ENCODE measurements around the gene CNTNAP5.

CNTNAP5 gene

DNA sequence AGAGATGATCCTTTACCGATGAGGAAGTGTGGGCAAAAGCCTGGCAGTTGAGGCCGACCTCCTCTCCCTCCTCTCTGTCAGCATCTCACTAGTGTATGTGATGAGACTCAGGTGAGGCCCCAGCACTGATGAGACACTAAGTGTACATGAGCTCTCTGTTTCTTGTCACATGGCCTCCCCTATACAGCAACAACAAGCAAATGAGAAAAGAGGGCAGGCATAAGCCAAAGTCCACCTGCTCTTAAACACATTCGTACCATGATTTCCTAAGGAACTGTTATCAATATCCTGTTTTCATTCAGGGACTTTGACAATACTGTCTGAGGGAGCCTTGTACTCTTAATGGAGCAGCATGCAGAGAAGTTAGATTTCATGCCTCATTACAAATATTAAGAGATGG is 113.0 kb downstream of the CNTNAP5 start:
- Histone ChIP-seq H3K36me3 (replicated peaks) (no peaks in the 10 kb centered on the region), H3K27me3 (replicated peaks) (no peaks in the 10 kb centered on the region), H3K27ac (no peak overlapping the region), H3K4me3 (ENCODE audit: low read depth, low read length) (no peak overlapping the region)
- TF ChIP-seq, protein P1, sequence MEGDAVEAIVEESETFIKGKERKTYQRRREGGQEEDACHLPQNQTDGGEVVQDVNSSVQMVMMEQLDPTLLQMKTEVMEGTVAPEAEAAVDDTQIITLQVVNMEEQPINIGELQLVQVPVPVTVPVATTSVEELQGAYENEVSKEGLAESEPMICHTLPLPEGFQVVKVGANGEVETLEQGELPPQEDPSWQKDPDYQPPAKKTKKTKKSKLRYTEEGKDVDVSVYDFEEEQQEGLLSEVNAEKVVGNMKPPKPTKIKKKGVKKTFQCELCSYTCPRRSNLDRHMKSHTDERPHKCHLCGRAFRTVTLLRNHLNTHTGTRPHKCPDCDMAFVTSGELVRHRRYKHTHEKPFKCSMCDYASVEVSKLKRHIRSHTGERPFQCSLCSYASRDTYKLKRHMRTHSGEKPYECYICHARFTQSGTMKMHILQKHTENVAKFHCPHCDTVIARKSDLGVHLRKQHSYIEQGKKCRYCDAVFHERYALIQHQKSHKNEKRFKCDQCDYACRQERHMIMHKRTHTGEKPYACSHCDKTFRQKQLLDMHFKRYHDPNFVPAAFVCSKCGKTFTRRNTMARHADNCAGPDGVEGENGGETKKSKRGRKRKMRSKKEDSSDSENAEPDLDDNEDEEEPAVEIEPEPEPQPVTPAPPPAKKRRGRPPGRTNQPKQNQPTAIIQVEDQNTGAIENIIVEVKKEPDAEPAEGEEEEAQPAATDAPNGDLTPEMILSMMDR (IDR thresholded peaks at IDR 0.05; ENCODE audit: low read depth, low read length, missing control alignments), result no peak
- no peak for DNase-seq
- in situ Hi-C loops (cut with HindIII; ENCODE audit: low pct_ligation_motif_present, low sequenced_read_pairs), result no loop called here

GRCh38 chr2:124145982-124146381 is 120.9 kb downstream of the CNTNAP5 start:
- DNase-seq, result no peak
- Histone ChIP-seq H3K36me3 (replicated peaks) (no peaks in the 10 kb centered on the region), H3K4me3 (ENCODE audit: low read depth, low read length) (no peak overlapping the region), H3K27me3 (replicated peaks) (no peaks in the 10 kb centered on the region), H3K27ac (no peak overlapping the region)
- TF ChIP-seq, protein P1 (IDR thresholded peaks at IDR 0.05; ENCODE audit: low read depth, low read length, missing control alignments), result no peak
- in situ Hi-C loops (cut with HindIII; ENCODE audit: low pct_ligation_motif_present, low sequenced_read_pairs), result no loop called here

DNA sequence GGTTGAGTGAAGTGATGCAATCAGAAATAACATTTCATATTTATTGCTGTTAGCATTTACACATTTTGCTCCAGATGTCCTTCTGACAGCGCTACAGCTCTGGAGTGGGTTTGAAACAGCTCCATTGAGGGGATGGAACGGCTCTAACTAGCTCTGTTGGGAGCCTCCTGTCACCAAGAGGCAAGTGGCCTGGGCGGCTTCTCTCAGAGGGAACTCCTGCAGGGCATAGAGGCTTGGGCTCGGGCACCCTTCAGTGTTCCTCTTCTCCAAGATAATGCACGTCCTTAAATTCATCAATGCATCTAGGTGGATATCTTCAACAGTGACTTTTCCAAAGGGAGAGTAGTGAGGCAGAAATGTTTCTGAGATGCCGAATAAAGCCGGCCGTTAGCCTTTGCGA is 122.5 kb downstream of the CNTNAP5 start:
- in situ Hi-C loops (cut with HindIII; ENCODE audit: low pct_ligation_motif_present, low sequenced_read_pairs), result no loop called here
- DNase-seq, result no peak
- Histone ChIP-seq H3K27me3 (replicated peaks) (no peaks in the 10 kb centered on the region), H3K4me3 (ENCODE audit: low read depth, low read length) (no peak overlapping the region), H3K36me3 (replicated peaks) (no peaks in the 10 kb centered on the region), H3K27ac (no peak overlapping the region)
- TF ChIP-seq, protein P1 (IDR thresholded peaks at IDR 0.05; ENCODE audit: low read depth, low read length, missing control alignments), result no peak

DNA sequence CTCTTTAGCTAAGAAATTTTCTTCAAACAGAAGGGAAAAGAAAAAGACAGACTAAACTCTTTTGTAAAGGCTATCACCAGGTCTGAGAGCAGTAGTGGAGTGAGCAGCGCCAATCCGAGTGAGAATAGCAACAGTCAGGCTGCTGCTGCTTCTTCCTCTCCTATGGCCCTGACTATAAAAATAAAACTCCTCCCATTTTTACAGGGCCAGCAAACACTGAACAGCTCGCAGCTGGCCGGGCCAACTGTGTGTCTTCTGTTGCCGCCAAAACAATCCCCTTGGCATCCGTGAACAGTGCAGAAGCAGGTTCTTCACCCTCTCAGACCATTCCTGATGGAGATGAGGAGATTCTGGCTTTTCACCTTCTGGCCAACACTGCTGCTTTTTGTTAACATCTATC is 124.5 kb downstream of the CNTNAP5 start:
- H3K36me3 ChIP-seq (replicated peaks), result no peaks in the 10 kb centered on the region
- in situ Hi-C loops (cut with HindIII; ENCODE audit: low pct_ligation_motif_present, low sequenced_read_pairs), result no loop called here
- DNase-seq, result no peak
- no peak overlapping the region for H3K4me3 ChIP-seq (ENCODE audit: low read depth, low read length)
- H3K27me3 ChIP-seq (replicated peaks), result no peaks in the 10 kb centered on the region
- TF ChIP-seq, protein P1 (IDR thresholded peaks at IDR 0.05; ENCODE audit: low read depth, low read length, missing control alignments), result no peak
- no peak overlapping the region for H3K27ac ChIP-seq

DNA sequence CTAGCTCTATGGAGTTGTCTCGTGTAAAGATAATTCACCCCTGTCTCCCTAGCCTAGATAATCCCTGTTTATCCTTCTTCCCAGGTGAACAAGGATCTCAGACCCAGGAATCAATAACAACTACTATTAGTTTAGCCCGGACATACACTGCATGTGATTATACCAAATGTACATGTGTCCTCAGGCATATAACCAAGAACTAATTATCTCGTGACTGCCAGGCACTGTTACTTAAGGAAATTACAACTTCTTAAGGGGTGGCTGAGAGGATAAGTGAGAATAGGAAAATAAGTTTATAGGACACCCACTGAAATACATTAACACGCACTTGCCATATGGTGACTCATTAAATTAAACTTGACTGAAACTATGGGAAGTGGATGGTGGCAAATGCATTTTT is 126.6 kb downstream of the CNTNAP5 start:
- Histone ChIP-seq H3K27ac (no peak overlapping the region), H3K27me3 (replicated peaks) (no peaks in the 10 kb centered on the region), H3K4me3 (ENCODE audit: low read depth, low read length) (no peak overlapping the region), H3K36me3 (replicated peaks) (no peaks in the 10 kb centered on the region)
- in situ Hi-C loops (cut with HindIII; ENCODE audit: low pct_ligation_motif_present, low sequenced_read_pairs), result no loop called here
- TF ChIP-seq, protein P1 (IDR thresholded peaks at IDR 0.05; ENCODE audit: low read depth, low read length, missing control alignments), result no peak
- DNase-seq, result no peak

GRCh38 chr2:124153713-124154112 is 128.6 kb downstream of the CNTNAP5 start:
- Histone ChIP-seq H3K27ac (no peak overlapping the region), H3K4me3 (ENCODE audit: low read depth, low read length) (no peak overlapping the region), H3K27me3 (replicated peaks) (no peaks in the 10 kb centered on the region), H3K36me3 (replicated peaks) (no peaks in the 10 kb centered on the region)
- in situ Hi-C loops (cut with HindIII; ENCODE audit: low pct_ligation_motif_present, low sequenced_read_pairs), result no loop called here
- TF ChIP-seq, protein P1 (IDR thresholded peaks at IDR 0.05; ENCODE audit: low read depth, low read length, missing control alignments), result no peak
- no peak for DNase-seq

Measured in brain microvascular endothelial cell (primary cell).